Panc1 (cell line): ENCODE data around the gene MICALL2.

ENCODE experiments used
- CTCF ChIP-seq: fragments of 450-650 bp; IDR thresholded peaks from 2 replicates; pipeline ENCODE4 v1.5.1; 2017; ENCODE audit warnings: mild to moderate bottlenecking
- POLR2AphosphoS5 ChIP-seq: IDR thresholded peaks from 2 replicates; pipeline ENCODE4 v1.6.1; 2012; ENCODE audit warnings: mild to moderate bottlenecking, low read depth, low read length, moderate library complexity
- REST ChIP-seq, 2 experiments: IDR thresholded peaks; 2 replicates each; pipeline ENCODE4 v1.6.1; 2011 to 2012; ENCODE audit warnings: low read depth in 2 of 2, control low read depth in 1 of 2, low read length in 1 of 2, mild to moderate bottlenecking in 1 of 2, moderate library complexity in 1 of 2; ENCODE audit not compliant: insufficient read depth in 1 of 2
- TCF7L2 ChIP-seq: IDR thresholded peaks from 2 replicates; pipeline ENCODE4 v1.6.1; 2011; ENCODE audit warnings: mild to moderate bottlenecking, low read depth, low read length, inconsistent platforms

GRCh38 chr7:1434891-1435670 lies 24.2 kb downstream of the MICALL2 start:
- TF ChIP-seq CTCF (no peak), POLR2AphosphoS5 (no peak), REST (IDR thresholded peaks at IDR 0.05; ENCODE audit: insufficient read depth in 1 of 2, low read depth in 2 of 2, low read length in 1 of 2) (no peak), TCF7L2 (no peak)
